HG03135 (cell line): ENCODE measurements around the gene PTOV1.

ENCODE experiments used
- ATAC-seq: cut with Tn5 transposase; IDR thresholded peaks from one replicate; pipeline ENCODE4 v1.9.1; 2021; ENCODE audit warnings: mild to moderate bottlenecking, moderate library complexity; ENCODE audit not compliant: unreplicated experiment

Gene PTOV1

GRCh38 chr19:49872245-49873128 is 21.5 kb downstream of the PTOV1 start:
- no peak for ATAC-seq

DNA sequence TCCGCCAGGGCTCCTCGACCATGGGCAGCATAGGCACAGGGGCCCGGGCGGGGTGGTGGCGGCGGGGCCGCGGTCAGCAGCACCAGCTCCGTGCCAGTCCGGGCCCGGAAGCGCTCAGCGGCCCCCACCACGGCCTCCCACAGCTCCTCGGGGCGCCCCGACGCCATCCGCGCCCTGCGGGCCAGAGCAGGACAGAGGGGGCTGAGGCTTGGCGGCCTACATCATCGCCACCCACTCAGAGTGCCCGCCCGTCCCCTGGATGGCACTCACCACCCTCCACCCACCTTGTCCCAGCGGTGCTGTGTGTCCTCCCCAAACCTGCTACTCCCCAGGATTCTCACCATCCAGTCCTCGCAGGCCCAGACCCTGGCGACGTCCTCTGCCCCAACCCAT is 22.2 kb downstream of the PTOV1 start:
- no peak for ATAC-seq

DNA sequence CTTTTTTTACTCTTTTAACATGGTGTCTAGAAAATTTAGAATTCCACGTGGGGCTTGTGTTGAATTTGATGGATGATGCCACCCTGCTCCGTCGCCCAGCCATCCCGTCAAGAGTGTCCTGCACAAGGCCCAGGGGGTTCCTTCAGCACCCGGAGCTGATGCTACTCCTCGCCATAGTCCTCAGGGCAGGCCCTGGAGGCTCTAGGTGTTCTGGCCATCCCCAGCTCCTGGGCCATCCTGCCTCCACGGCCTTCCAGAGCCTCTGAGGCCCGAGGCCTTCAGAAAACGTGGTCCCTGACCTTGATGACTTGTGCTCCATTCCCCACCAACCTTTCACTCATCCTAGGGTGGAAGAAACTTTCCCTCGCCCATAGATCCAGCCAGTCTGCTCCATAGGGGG is 22.9 kb downstream of the PTOV1 start:
- no peak for ATAC-seq

DNA sequence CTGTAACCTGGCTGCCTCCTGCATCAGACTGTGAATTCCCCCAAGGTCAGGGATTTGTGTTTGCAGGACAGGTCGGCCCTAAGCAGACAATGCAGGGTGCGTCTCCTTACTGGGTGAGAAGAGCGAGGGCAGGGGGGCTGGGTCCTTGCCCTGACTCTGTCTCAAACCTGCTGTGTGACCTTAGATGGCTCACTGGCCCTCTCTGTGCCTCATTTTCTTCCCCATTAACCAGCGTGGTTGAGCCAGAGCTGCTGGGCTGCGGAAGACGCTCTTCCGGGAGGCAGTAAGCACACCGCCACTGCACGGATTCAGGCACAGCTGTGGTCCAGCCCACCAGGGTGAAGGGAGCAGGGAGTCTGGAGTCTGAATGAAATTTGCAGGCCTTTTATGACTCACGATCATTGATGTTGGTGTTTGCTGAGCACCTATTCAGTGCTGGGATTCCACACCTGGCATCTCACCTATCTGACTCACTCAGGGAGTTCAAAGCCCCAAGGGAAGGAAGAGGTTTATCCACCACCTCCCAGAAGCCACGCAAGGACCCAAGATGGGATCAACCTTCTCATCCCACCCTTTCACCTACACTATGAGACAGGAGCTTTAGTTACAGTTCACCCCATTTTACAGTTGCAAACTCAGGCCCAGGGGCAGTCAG is 23.7 kb downstream of the PTOV1 start:
- no peak for ATAC-seq

DNA sequence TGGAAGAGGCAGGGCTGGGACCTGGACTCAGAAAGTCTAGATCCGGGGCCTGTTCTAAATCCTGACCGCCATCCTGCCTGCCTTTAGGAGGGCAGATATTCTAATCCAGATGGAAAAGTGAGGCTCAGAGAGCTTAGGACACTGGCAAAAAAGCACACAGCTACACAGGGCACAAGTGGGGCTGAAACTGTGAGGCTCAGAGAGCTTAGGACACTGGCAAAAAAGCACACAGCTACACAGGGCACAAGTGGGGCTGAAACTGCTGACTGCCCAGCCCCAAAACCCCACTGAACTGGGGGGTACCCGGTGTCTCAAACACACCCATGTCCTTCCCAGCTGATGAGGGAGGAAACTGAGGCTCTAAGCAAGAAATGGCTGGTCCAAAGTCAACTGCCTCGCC is 24.2 kb downstream of the PTOV1 start:
- ATAC-seq = no peak

DNA sequence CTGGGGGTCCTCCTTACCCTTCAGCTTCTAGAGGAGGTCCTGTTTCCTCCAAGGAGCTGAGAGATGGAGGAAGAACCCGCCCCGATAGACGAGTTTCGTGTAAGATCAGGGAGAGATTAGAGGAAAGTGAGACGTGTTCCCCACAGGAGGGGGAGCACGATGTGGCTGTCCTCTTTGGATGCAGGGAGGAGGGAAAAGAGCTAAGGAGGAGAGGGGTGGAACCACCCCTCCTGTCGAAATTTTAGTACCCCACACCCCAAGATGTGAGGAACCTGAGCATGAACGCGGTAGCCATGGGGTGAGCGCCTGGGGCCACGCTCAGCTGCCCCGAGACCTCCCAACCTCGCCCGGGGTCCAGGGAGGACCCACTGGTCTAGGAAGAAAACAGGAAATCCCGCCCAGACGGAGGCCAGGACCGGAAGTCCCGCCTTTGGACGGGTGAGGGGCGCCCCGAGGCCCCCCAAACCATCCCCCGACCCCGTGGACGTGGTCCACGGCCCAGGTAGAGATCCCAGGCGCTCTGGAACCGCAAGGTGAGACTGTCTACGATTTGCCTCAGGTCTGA is 25.0 kb downstream of the PTOV1 start:
- ATAC-seq = no peak

DNA sequence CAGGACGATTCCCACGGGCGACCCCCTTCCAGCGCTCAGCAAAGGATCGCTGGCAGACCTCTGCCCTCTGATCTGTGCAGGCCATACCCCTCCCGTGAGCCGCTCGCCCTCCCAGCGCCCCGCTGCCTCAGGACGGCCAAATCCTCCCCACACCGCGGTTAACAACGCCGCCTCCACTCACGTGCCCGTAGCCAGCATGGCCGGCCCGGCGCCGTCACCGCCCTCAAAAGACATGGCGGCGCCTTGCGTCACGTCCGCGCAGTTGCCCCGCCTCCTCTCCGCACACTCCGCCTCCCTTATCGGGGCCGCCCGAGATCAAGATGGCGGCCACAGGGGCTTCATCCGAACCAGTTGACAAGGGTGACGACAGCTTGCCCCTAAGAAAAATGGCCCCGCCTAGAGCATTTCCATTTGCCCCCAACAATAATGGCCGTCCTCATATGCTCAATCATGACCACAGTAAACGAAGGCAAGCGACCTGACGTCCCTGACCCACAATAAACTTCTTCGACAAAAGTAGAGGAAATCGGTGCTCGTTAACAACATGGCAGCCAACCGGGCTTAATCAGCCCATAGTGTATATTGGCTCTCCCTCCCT is 25.6 kb downstream of the PTOV1 start:
- peak; percentile 41 for ATAC-seq

- peak; percentile 61 for ATAC-seq
These were observed 26.3 kb downstream of the PTOV1 start, which contains the start of the genes AKT1S1 and TBC1D17 for GRCh38 chr19:49877020-49877878. TSS of gene AKT1S1 (minus strand) at chr19:49877355. CDS start at chr19:49873295, 4,060 bp downstream. TSS of gene TBC1D17 (plus strand) at chr19:49877702. CDS start at chr19:49877724, 22 bp downstream.

DNA sequence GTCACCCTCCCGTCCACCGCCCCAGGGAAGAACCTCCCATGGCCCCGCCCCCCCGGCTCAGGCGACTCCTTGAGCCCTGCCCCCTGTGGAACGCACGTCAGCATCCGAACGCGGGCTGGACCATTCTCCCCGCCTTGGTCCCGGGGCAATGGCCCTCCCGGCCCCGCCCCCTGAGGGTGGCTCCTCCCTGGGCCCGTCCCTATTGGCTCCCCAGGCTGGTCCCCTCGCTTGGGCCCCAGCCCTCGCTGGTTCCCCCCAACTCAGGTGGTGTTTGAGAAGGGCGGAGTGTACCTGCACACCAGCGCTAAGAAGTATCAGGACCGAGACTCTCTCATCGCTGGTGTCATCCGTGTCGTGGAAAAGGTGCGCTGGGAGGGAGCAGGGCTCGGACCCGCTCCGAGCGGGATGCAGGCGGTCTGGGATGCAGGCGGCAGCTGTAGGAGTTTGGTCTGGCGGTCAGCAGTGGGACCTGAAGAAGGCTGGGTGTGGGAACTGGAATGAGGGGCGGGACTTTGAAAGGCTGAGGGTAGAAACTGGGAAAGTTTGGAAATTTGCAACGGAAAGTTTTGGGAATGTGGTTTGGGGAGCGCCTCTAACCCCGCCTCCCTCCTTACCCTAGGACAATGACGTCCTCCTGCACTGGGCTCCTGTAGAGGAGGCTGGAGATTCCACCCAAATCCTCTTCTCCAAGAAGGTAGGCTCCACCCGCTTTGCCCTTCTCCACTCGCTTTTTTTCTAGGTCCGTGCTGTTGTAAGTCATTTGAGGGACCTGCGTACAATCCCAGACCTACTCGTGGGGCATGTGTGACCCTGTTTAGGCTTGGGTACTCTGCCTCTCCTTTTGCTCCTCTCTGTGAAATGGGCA is 27.2 kb downstream of the PTOV1 start:
- peak; percentile 47 for ATAC-seq

- no peak for ATAC-seq
These were observed 27.7 kb downstream of the PTOV1 start for GRCh38 chr19:49878744-49879070.

GRCh38 chr19:49879243-49879963 is 28.4 kb downstream of the PTOV1 start:
- ATAC-seq = no peak

- ATAC-seq = no peak
These were observed 29.4 kb downstream of the PTOV1 start for GRCh38 chr19:49880162-49880869.

- ATAC-seq = no peak
These were observed 30.2 kb downstream of the PTOV1 start for GRCh38 chr19:49881186-49881585.

DNA sequence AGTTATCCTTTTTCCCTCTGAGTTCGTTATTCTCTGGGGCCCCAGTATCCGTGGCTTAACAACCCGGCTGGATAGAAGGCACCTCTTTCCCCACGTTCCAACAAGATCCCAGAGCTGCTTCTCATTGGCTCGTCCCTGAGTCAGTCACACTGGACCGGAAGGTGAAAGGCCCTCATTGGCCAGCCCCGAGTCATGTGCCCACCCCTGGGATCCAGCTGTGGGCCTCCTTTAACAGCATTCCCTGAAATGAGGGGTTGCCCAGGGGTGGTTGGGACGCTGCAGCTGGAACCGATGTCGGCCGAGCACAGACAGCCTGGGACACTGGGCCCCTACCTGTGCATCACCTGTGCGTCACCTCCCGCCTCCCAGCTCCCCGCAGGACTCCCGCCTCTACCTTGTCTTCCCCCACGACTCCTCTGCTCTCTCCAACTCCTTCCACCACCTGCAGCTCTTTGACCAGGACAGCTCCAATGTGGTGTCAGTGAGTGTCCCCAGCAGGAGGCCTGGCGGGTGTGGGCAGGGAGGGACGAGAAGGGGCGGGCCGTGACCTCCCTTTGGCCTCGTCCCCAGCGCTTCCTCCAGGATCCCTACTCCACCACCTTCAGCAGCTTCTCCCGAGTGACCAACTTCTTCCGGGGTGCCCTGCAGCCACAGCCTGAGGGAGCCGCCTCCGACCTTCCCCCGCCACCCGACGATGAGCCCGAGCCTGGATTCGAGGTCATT is 30.9 kb downstream of the PTOV1 start:
- ATAC-seq = no peak

DNA sequence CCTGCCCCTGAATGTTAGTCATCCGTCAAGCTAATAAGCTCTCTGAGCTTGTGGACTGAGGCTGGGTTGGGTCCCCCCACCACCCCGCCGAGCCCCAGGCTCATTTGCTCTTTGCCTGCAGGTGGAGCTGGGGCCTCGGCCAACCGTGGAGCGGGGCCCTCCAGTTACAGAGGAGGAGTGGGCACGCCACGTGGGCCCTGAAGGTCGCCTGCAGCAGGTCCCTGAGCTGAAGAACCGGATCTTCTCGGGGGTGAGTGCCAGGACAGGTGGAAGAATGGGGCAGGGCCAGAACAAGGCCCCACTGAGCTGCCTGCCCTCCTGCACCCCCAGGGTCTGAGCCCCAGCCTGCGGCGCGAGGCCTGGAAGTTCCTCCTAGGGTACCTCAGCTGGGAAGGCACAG is 31.7 kb downstream of the PTOV1 start:
- no peak for ATAC-seq

- no peak for ATAC-seq
These were observed 32.1 kb downstream of the PTOV1 start for GRCh38 chr19:49883094-49883493.

DNA sequence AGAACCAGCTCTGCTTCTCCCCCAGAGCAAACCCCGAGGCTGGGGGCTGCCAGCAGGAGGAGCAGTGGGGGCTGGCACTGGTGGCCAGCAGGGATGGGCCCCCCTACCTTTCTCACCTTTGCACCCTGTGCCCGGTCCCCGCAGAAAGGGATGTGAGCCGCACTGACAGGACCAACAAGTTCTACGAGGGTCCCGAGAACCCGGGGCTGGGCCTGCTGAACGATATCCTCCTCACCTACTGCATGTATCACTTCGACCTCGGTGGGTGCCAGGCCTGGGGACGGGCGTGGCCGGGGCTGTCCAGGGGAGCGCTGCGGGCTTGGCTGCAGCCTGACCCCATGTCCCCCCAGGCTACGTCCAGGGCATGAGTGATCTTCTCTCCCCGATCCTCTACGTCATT is 33.1 kb downstream of the PTOV1 start:
- no peak for ATAC-seq

- ATAC-seq = no peak
These were observed 33.8 kb downstream of the PTOV1 start for GRCh38 chr19:49884760-49885159.
